GM19099 (cell line): ENCODE measurements around the gene NAA80.

ENCODE experiments used
- POLR2A ChIP-seq: IDR thresholded peaks from 3 replicates; pipeline ENCODE4 v1.6.1; 2011; ENCODE audit warnings: low read depth; ENCODE audit not compliant: insufficient read length; ENCODE audit errors: extremely low read depth

The NAA80 gene

DNA sequence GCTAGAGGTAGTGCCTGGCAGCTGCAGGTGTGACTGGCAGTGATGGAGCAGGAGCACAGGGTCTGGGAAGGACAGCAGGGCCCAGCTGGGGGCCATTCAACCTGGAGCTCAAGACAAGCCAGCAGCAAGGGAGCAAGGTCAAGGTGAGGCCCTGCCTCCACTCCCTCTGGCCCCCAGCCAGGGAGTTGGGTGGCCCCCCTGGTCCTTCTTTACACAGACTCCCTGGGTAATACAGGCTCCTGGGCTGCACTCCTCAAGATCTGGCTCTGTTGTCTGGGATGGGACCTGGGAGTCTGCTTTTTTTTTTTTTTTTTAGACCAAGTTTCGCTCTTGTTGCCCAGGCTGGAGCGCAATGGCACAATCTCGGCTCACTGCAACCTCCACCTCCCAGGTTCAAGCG is 48.7 kb downstream of the NAA80 start:
- TF ChIP-seq POLR2A: no peak

DNA sequence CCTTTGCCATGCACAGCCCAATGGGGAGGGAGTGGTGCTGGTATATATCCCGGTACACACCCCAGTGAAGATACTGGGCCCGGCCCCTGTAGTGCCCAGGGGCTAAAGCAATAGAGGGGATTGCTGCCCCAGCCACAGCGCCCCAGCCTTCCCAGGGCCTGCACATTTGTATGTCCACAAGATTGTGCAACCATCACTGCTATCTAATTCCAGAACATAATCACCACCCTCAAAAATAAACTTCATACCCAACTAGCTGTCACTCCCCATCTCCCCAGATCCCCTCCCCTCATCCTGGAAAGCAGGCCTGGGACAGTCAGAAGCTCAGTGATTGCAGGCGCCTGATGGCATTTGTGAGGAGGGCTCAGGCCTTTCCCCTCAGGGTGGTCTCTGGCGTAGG is 49.7 kb downstream of the NAA80 start:
- no peak for TF ChIP-seq POLR2A

GRCh38 chr3:50248387-50248786 is 50.8 kb downstream of the NAA80 start:
- TF ChIP-seq POLR2A: no peak

GRCh38 chr3:50246517-50246954 is 52.7 kb downstream of the NAA80 start:
- TF ChIP-seq POLR2A: no peak
